Small intestine (tissue), 7 donors: ENCODE data around the gene SLC6A18. TPM values are rescaled to one million over a fixed set of nuclear protein-coding genes. Genes with fewer than 3 reads are reported as not detected.

ENCODE experiments used
- DNase-seq, 2 donors: peaks; one replicate each; pipeline versions ENCODE4 v3.0.0 to v3.0.0-alpha.2; 2013
- FAIRE-seq: peaks from 2 replicates; lab custom pipeline; 2012; peaks lifted over from hg19 to GRCh38; lab: Jason Lieb, UNC
- H3K27ac ChIP-seq, 3 donors: one replicate each; pipeline ENCODE4 v1.5.1; 2013; ENCODE audit warnings: low read length in 2 of 3, mild to moderate bottlenecking in 2 of 3, control low read depth in 1 of 3, inconsistent platforms in 1 of 3, low read depth in 1 of 3, moderate library complexity in 1 of 3
- H3K27me3 ChIP-seq, 3 donors: one replicate each; pipeline ENCODE4 v1.6.1; 2013; ENCODE audit warnings: low read length in 3 of 3, inconsistent platforms in 1 of 3; ENCODE audit not compliant: control insufficient read depth in 3 of 3, insufficient read depth in 3 of 3
- H3K36me3 ChIP-seq, 3 donors: one replicate each; pipeline ENCODE4 v1.6.1; 2013; ENCODE audit warnings: low read length in 3 of 3, inconsistent platforms in 1 of 3, low read depth in 1 of 3, mild to moderate bottlenecking in 1 of 3, moderate library complexity in 1 of 3; ENCODE audit not compliant: control insufficient read depth in 3 of 3, insufficient read depth in 2 of 3
- H3K4me1 ChIP-seq, 3 donors: one replicate each; pipeline ENCODE4 v1.6.1; 2013; ENCODE audit warnings: low read length in 2 of 3, inconsistent platforms in 1 of 3, low read depth in 1 of 3, mild to moderate bottlenecking in 1 of 3, moderate library complexity in 1 of 3; ENCODE audit not compliant: control insufficient read depth in 3 of 3, insufficient read depth in 2 of 3
- H3K4me3 ChIP-seq, 3 donors: one replicate each; pipeline ENCODE4 v1.5.1; 2013; ENCODE audit warnings: low read length in 3 of 3, control low read depth in 1 of 3, inconsistent platforms in 1 of 3, low read depth in 1 of 3, mild to moderate bottlenecking in 1 of 3, moderate library complexity in 1 of 3
- H3K9me3 ChIP-seq, 2 donors: one replicate each; pipeline ENCODE4 v1.6.1; 2013; ENCODE audit warnings: low read depth in 1 of 2, low read length in 1 of 2; ENCODE audit not compliant: control insufficient read depth in 2 of 2, insufficient read depth in 1 of 2
- WGBS, 3 donors: extraction: QIAGEN DNeasy Blood & Tissue Kit; methylation state at CpG; one replicate each; pipeline ENCODE4 v1.1.7; 2013; 5-methylcytosine and 5-hydroxymethylcytosine counted together
- polyA plus RNA-seq, 4 donors: library from polyadenylated mRNA; stranded (reverse) in 3 of 4; unstranded in 1 of 4; fragments of 200-250 nt in 3 of 4; fragments of 120-200 nt in 1 of 4; gene quantifications; one replicate each; pipeline versions ENCODE4 v1.2.1 to v1.2.3, GENCODE V29; 2013
- donor health status: healthy with polysubstance abuse.
- donor health status: control.
- donor health status: control.
- donor health status: Bipolar disorder and iron deficiency.
- donor health status: healthy.

SLC6A18 gene
- polyA plus RNA-seq, 4 donors = 0.04 TPM; not detected in 2

- Histone ChIP-seq H3K9me3 (peaks cover 0 to 16% of the 10 kb centered on the region in 2 donors), H3K4me1 (peaks cover 0 to 10% (median 0%) of the 10 kb centered on the region in 3 donors), H3K27me3 (no peaks in the 10 kb centered on the region), H3K36me3 (peaks cover 0 to 47% (median 0%) of the 10 kb centered on the region in 3 donors), H3K4me3 (no peak overlapping the region), H3K27ac (no peak overlapping the region)
- DNase-seq (no peak), FAIRE-seq (no peak)
- 78 to 89% (median 81%) methylated on average over 16 to 17 of the region's 17 CpGs for WGBS, 3 donors
These were observed 32.2 kb downstream of the SLC6A18 start for GRCh38 chr5:1257363-1257762.

- peaks cover 0 to 21% of the 10 kb centered on the region in 2 donors for H3K9me3 ChIP-seq
- WGBS, 3 donors = 59 to 84% (median 68%) methylated on average over 13 of the region's 13 CpGs
- FAIRE-seq = no peak
- peaks cover 0 to 51% (median 0%) of the 10 kb centered on the region in 3 donors for H3K36me3 ChIP-seq
- H3K4me1 ChIP-seq = peaks cover 0 to 9% (median 0%) of the 10 kb centered on the region in 3 donors
- H3K27me3 ChIP-seq = no peaks in the 10 kb centered on the region
- DNase-seq = no peak
- H3K27ac ChIP-seq = no peak overlapping the region
- no peak overlapping the region for H3K4me3 ChIP-seq
These were observed 32.7 kb downstream of the SLC6A18 start for GRCh38 chr5:1257841-1258240.

- H3K4me3 ChIP-seq = no peak overlapping the region
- no peaks in the 10 kb centered on the region for H3K27me3 ChIP-seq
- H3K4me1 ChIP-seq = no peaks in the 10 kb centered on the region
- no peak overlapping the region for H3K27ac ChIP-seq
- H3K36me3 ChIP-seq = peaks cover 0 to 44% (median 0%) of the 10 kb centered on the region in 3 donors
- no peak for FAIRE-seq
- no peak for DNase-seq
- peaks cover 0 to 34% of the 10 kb centered on the region in 2 donors for H3K9me3 ChIP-seq
- WGBS, 3 donors = 96 to 97% (median 96%) methylated on average over 23 of the region's 23 CpGs
These were observed 34.8 kb downstream of the SLC6A18 start for GRCh38 chr5:1259806-1260480.

GRCh38 chr5:1261643-1262042 is 36.5 kb downstream of the SLC6A18 start:
- Histone ChIP-seq H3K4me3 (no peak overlapping the region), H3K4me1 (no peaks in the 10 kb centered on the region), H3K27me3 (no peaks in the 10 kb centered on the region), H3K9me3 (peaks cover 0 to 34% of the 10 kb centered on the region in 2 donors), H3K36me3 (peaks cover 0 to 36% (median 0%) of the 10 kb centered on the region in 3 donors), H3K27ac (no peak overlapping the region)
- WGBS, 3 donors = 86 to 93% (median 92%) methylated on average over 10 of the region's 10 CpGs
- FAIRE-seq = no peak
- DNase-seq = no peak

GRCh38 chr5:1262381-1262780 is 37.2 kb downstream of the SLC6A18 start:
- WGBS, 3 donors = 87 to 98% (median 97%) methylated on average over 1 of the region's 1 CpG
- no peaks in the 10 kb centered on the region for H3K27me3 ChIP-seq
- H3K4me3 ChIP-seq = no peak overlapping the region
- H3K4me1 ChIP-seq = no peaks in the 10 kb centered on the region
- FAIRE-seq (no peak), DNase-seq (no peak)
- H3K27ac ChIP-seq = no peak overlapping the region
- peaks cover 0 to 34% of the 10 kb centered on the region in 2 donors for H3K9me3 ChIP-seq
- H3K36me3 ChIP-seq = peaks cover 0 to 28% (median 0%) of the 10 kb centered on the region in 3 donors

- Histone ChIP-seq H3K9me3 (peaks cover 0 to 34% of the 10 kb centered on the region in 2 donors), H3K36me3 (peaks cover 0 to 28% (median 0%) of the 10 kb centered on the region in 3 donors), H3K4me3 (no peak overlapping the region), H3K27ac (no peak overlapping the region), H3K27me3 (no peaks in the 10 kb centered on the region), H3K4me1 (no peaks in the 10 kb centered on the region)
- WGBS, 3 donors = 91 to 96% (median 94%) methylated on average over 18 of the region's 18 CpGs
- FAIRE-seq (no peak), DNase-seq (no peak)
These were observed 39.0 kb downstream of the SLC6A18 start for GRCh38 chr5:1264211-1264610.

- H3K36me3 ChIP-seq = peaks cover 0 to 28% (median 0%) of the 10 kb centered on the region in 3 donors
- H3K27ac ChIP-seq = no peak overlapping the region
- H3K4me3 ChIP-seq = no peak overlapping the region
- FAIRE-seq (no peak), DNase-seq (no peak)
- no peaks in the 10 kb centered on the region for H3K4me1 ChIP-seq
- no peaks in the 10 kb centered on the region for H3K27me3 ChIP-seq
- peaks cover 0 to 34% of the 10 kb centered on the region in 2 donors for H3K9me3 ChIP-seq
- 82 to 92% (median 90%) methylated on average over 15 of the region's 15 CpGs for WGBS, 3 donors
These were observed 39.8 kb downstream of the SLC6A18 start for GRCh38 chr5:1265026-1265425.

- 92 to 94% (median 94%) methylated on average over 40 of the region's 40 CpGs for WGBS, 3 donors
- peaks cover 0 to 32% of the 10 kb centered on the region in 2 donors for H3K9me3 ChIP-seq
- FAIRE-seq (no peak), DNase-seq (no peak)
- peaks cover 0 to 30% (median 0%) of the 10 kb centered on the region in 3 donors for H3K36me3 ChIP-seq
- no peaks in the 10 kb centered on the region for H3K27me3 ChIP-seq
- H3K4me3 ChIP-seq = no peak overlapping the region
- no peak overlapping the region for H3K27ac ChIP-seq
- H3K4me1 ChIP-seq = no peaks in the 10 kb centered on the region
These were observed 40.6 kb downstream of the SLC6A18 start for GRCh38 chr5:1265461-1266455.
